H9 (cell line): ENCODE results near the gene NR3C2. TPM values are rescaled to one million over a fixed set of nuclear protein-coding genes. Genes with fewer than 3 reads are reported as not detected.

Source experiments
- DNase-seq: peaks from one replicate; pipeline ENCODE4 v3.0.0-alpha.2; 2017
- H2AFZ ChIP-seq: one replicate; pipeline ENCODE4 v1.6.1; 2013; ENCODE audit warnings: mild to moderate bottlenecking, low read length, control low read depth, moderate library complexity
- H2AK5ac ChIP-seq: 2 replicates; pipeline ENCODE4 v1.6.1; 2013; ENCODE audit warnings: low read length, control low read depth, mixed read lengths; ENCODE audit not compliant: insufficient read length
- H2BK120ac ChIP-seq: one replicate; pipeline ENCODE4 v1.6.1; 2013; ENCODE audit warnings: low read depth, mild to moderate bottlenecking, low read length, control low read depth, inconsistent platforms; ENCODE audit not compliant: poor library complexity, severe bottlenecking
- H2BK12ac ChIP-seq: 2 replicates; pipeline ENCODE4 v1.6.1; 2013; ENCODE audit warnings: low read length, control low read depth, mixed read lengths, low read depth; ENCODE audit not compliant: insufficient read length
- H2BK15ac ChIP-seq: 2 replicates; pipeline ENCODE4 v1.6.1; 2013; ENCODE audit warnings: low read depth, low read length, control low read depth
- H2BK20ac ChIP-seq: one replicate; pipeline ENCODE4 v1.6.1; 2013; ENCODE audit warnings: low read depth, mild to moderate bottlenecking, low read length, control low read depth, inconsistent platforms; ENCODE audit not compliant: poor library complexity, severe bottlenecking
- H2BK5ac ChIP-seq: 2 replicates; pipeline ENCODE4 v1.6.1; 2013; ENCODE audit warnings: low read length, control low read depth, mixed read lengths; ENCODE audit not compliant: insufficient read length
- H3K14ac ChIP-seq: 2 replicates; pipeline ENCODE4 v1.6.1; 2013; ENCODE audit warnings: low read length, control low read depth; ENCODE audit not compliant: insufficient read depth
- H3K18ac ChIP-seq: 2 replicates; pipeline ENCODE4 v1.6.1; 2013; ENCODE audit warnings: low read depth, mild to moderate bottlenecking, mixed read lengths, low read length, control low read depth; ENCODE audit not compliant: insufficient read length
- H3K23ac ChIP-seq: 2 replicates; pipeline ENCODE4 v1.6.1; 2013; ENCODE audit warnings: low read length, control low read depth, mixed read lengths, low read depth; ENCODE audit not compliant: insufficient read length
- H3K23me2 ChIP-seq: 2 replicates; pipeline ENCODE4 v1.6.1; 2013; ENCODE audit warnings: low read depth, mild to moderate bottlenecking, mixed read lengths, low read length, control low read depth; ENCODE audit not compliant: insufficient read length, poor library complexity, severe bottlenecking
- H3K27ac ChIP-seq: 2 replicates; pipeline ENCODE4 v1.5.1; 2013; ENCODE audit warnings: low read length, control low read depth, mixed read lengths, low read depth; ENCODE audit not compliant: insufficient read length
- H3K27me3 ChIP-seq: 2 replicates; pipeline ENCODE4 v1.6.1; 2013; ENCODE audit warnings: low read length, control low read depth, inconsistent platforms; ENCODE audit not compliant: insufficient read depth
- H3K4ac ChIP-seq: 2 replicates; pipeline ENCODE4 v1.6.1; 2013; ENCODE audit warnings: low read depth, mild to moderate bottlenecking, control low read depth, inconsistent platforms, low read length, moderate library complexity
- H3K4me1 ChIP-seq: 2 replicates; pipeline ENCODE4 v1.6.1; 2013; ENCODE audit warnings: low read length, control low read depth, inconsistent platforms; ENCODE audit not compliant: insufficient read depth
- H3K4me2 ChIP-seq: 2 replicates; pipeline ENCODE4 v1.6.1; 2013; ENCODE audit warnings: low read length, control low read depth, mixed read lengths; ENCODE audit not compliant: insufficient read length, insufficient read depth
- H3K56ac ChIP-seq: 2 replicates; pipeline ENCODE4 v1.6.1; 2013; ENCODE audit warnings: low read depth, mild to moderate bottlenecking, mixed read lengths, low read length, control low read depth; ENCODE audit not compliant: insufficient read length
- H3K79me1 ChIP-seq: 2 replicates; pipeline ENCODE4 v1.6.1; 2013; ENCODE audit warnings: low read depth, mild to moderate bottlenecking, moderate library complexity, low read length, control low read depth, inconsistent platforms; ENCODE audit not compliant: insufficient read depth, poor library complexity, severe bottlenecking
- H3K79me2 ChIP-seq: 2 replicates; pipeline ENCODE4 v1.6.1; 2013; ENCODE audit warnings: low read length, control low read depth, inconsistent platforms; ENCODE audit not compliant: insufficient read depth
- H3K9ac ChIP-seq: 2 replicates; pipeline ENCODE4 v1.6.1; 2013; ENCODE audit warnings: low read length, control low read depth, mixed read lengths; ENCODE audit not compliant: insufficient read length; ENCODE audit errors: extremely low read depth
- H3K9me3 ChIP-seq: one replicate; pipeline ENCODE4 v1.6.1; 2013; ENCODE audit warnings: low read depth, low read length, inconsistent platforms; ENCODE audit not compliant: control insufficient read depth
- H3T11ph ChIP-seq: one replicate; pipeline ENCODE4 v1.6.1; 2013; ENCODE audit warnings: mild to moderate bottlenecking, low read length, control low read depth, inconsistent platforms
- H4K20me1 ChIP-seq: one replicate; pipeline ENCODE4 v1.6.1; 2013; ENCODE audit not compliant: control insufficient read depth, insufficient read length, insufficient read depth
- H4K5ac ChIP-seq: 2 replicates; pipeline ENCODE4 v1.6.1; 2013; ENCODE audit warnings: low read depth, mild to moderate bottlenecking, mixed read lengths, low read length, control low read depth; ENCODE audit not compliant: insufficient read length
- H4K8ac ChIP-seq: replicated peaks from 2 replicates; pipeline ENCODE4 v1.6.1; 2013; ENCODE audit warnings: low read length, control low read depth, mixed read lengths, low read depth; ENCODE audit not compliant: insufficient read length
- H4K91ac ChIP-seq: 2 replicates; pipeline ENCODE4 v1.6.1; 2013; ENCODE audit warnings: low read depth, mild to moderate bottlenecking, moderate library complexity, mixed read lengths, low read length, control low read depth; ENCODE audit not compliant: insufficient read length
- H3K27ac Mint-ChIP-seq, 3 experiments: 2 replicates in 2 of 3; 3 replicates in 1 of 3; pipeline ENCODE4 v1.8.0; 2020 to 2021; ENCODE audit warnings: mixed read lengths in 3 of 3, mild to moderate bottlenecking in 1 of 3, moderate library complexity in 1 of 3
- H3K27me3 Mint-ChIP-seq: 2 replicates; pipeline ENCODE4 v1.8.0; 2021; ENCODE audit warnings: low read depth, mild to moderate bottlenecking, moderate library complexity, mixed read lengths
- H3K36me3 Mint-ChIP-seq, 3 experiments: 2 replicates in 2 of 3; 3 replicates in 1 of 3; pipeline ENCODE4 v1.8.0; 2020 to 2021; ENCODE audit warnings: low read depth in 3 of 3, mixed read lengths in 3 of 3; ENCODE audit not compliant: insufficient read depth in 1 of 3
- H3K4me1 Mint-ChIP-seq, 2 experiments: 2 replicates each; pipeline ENCODE4 v1.8.0; 2020; ENCODE audit warnings: mixed read lengths in 2 of 2
- H3K4me3 Mint-ChIP-seq, 2 experiments: 2 replicates in 1 of 2; 3 replicates in 1 of 2; pipeline ENCODE4 v1.8.0; 2020 to 2021; ENCODE audit warnings: mild to moderate bottlenecking in 2 of 2, mixed read lengths in 2 of 2, moderate library complexity in 1 of 2
- H3K9me3 Mint-ChIP-seq, 2 experiments: 2 replicates in 1 of 2; 3 replicates in 1 of 2; pipeline ENCODE4 v1.8.0; 2020; ENCODE audit warnings: mild to moderate bottlenecking in 2 of 2, mixed read lengths in 2 of 2, moderate library complexity in 1 of 2
- CTCF ChIP-seq: fragments of 200-600 bp; sonication (generic); conservative IDR thresholded peaks from 3 replicates; pipeline ENCODE4 v1.8.0; 2021; ENCODE audit warnings: antibody characterized with exemption, mild to moderate bottlenecking
- WGBS: extraction: QIAGEN DNeasy Blood & Tissue Kit; methylation state at CpG from one replicate; pipeline ENCODE4 v1.1.7; 2013; ENCODE audit warnings: missing lambda C conversion rate, low lambda C conversion rate, mixed read lengths; ENCODE audit not compliant: insufficient read length; ENCODE audit errors: extremely low coverage; 5-methylcytosine and 5-hydroxymethylcytosine counted together
- total RNA-seq: library from RNA; stranded (reverse); gene quantifications from 2 replicates; pipeline ENCODE4 v1.2.1, GENCODE V29; 2021

NR3C2 gene
- total RNA-seq, 1 experiment from 2014 or later: 1.4 TPM

- no peak overlapping the region for H3K27ac ChIP-seq
- Mint-ChIP-seq H3K9me3 (no peaks in the 10 kb centered on the region), H3K4me3 (no peak overlapping the region), H3K4me1 (no peaks in the 10 kb centered on the region), H3K27me3 (no peaks in the 10 kb centered on the region), H3K27ac (no peak overlapping the region), H3K36me3 (no peaks in the 10 kb centered on the region)
- H4K91ac ChIP-seq: no peak overlapping the region
- H3K27me3 ChIP-seq: no peaks in the 10 kb centered on the region
- no peak overlapping the region for H3K4ac ChIP-seq
- H2BK5ac ChIP-seq: no peak overlapping the region
- H3K56ac ChIP-seq: no peak overlapping the region
- H2BK120ac ChIP-seq: no peak overlapping the region
- no peaks in the 10 kb centered on the region for H3K79me1 ChIP-seq
- H4K5ac ChIP-seq: no peak overlapping the region
- no peak overlapping the region for H3K4me2 ChIP-seq
- no peak overlapping the region for H2AK5ac ChIP-seq
- no peak overlapping the region for H3T11ph ChIP-seq
- WGBS: 100% methylated on average over 1 of the region's 2 CpGs
- H4K8ac ChIP-seq: no peak overlapping the region
- H3K18ac ChIP-seq: no peak overlapping the region
- DNase-seq: no peak
- no peak overlapping the region for H2AFZ ChIP-seq
- H3K79me2 ChIP-seq: no peaks in the 10 kb centered on the region
- H3K23ac ChIP-seq: no peak overlapping the region
- H3K4me1 ChIP-seq: no peaks in the 10 kb centered on the region
- no peak overlapping the region for H2BK12ac ChIP-seq
- no peaks in the 10 kb centered on the region for H3K23me2 ChIP-seq
- no peaks in the 10 kb centered on the region for H4K20me1 ChIP-seq
- no peaks in the 10 kb centered on the region for H3K9me3 ChIP-seq
- no peak for TF ChIP-seq CTCF
- H2BK20ac ChIP-seq: no peak overlapping the region
- no peak overlapping the region for H3K9ac ChIP-seq
- no peak overlapping the region for H3K14ac ChIP-seq
- no peak overlapping the region for H2BK15ac ChIP-seq
Measured at GRCh38 chr4:148429206-148429605, 13.0 kb downstream of the NR3C2 start.
